NCI-H2081 (cell line): Measurements from ENCODE around the gene N4BP2L1.

Experiments
- DNase-seq, 2 experiments: peaks; one replicate each; lab custom pipeline; 2025; lab: John Stamatoyannopoulos, UW

The N4BP2L1 gene

DNA sequence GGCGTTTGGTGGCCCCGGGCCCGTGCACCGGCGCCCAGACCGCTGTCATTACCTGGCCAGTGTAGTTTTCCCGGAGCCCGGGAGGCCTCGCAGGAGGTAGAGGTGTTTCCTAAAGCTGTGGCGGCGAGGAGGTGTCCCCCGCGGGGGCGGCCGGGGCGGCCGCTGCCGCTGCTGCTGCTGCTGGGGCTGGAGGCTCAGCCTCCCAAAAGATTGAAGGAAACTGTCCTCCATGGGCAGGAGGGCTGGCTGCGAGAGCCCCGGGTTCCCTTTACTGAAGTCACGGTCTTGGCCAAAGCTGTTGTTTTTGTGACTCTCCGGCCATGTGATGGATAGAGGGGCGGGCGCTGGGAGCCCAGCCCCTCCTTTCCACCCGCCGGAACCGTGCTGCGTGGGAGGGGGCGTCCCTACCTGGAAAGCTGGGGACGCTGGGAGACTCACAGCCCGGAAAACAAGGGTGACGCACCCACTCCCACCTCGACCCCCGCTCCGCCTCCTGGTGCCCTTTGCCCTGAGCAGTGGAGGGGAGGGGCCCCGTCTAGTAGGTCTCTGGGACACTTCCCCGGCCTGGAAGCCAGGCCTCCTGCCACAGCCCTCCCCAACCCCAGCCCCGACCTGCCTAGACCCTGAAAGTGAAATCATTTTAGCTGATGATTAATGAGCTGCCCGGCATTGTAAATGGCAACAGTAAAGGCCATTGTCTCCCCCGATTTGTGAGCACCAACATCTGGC is at the start of gene N4BP2L1:
N4BP2L1 (minus strand) TSS at position 279 of the 729 bp plus-strand sequence; CDS start at position 231, 48 bp downstream.
- peak; percentile 12 to 18 for DNase-seq

- no peak for DNase-seq
These were observed 49.0 kb upstream of the N4BP2L1 start for GRCh38 chr13:32476892-32477291.

- no peak for DNase-seq
These were observed 48.2 kb upstream of the N4BP2L1 start for GRCh38 chr13:32476021-32476731.

- no peak for DNase-seq
These were observed 47.3 kb upstream of the N4BP2L1 start for GRCh38 chr13:32474999-32475792.

DNA sequence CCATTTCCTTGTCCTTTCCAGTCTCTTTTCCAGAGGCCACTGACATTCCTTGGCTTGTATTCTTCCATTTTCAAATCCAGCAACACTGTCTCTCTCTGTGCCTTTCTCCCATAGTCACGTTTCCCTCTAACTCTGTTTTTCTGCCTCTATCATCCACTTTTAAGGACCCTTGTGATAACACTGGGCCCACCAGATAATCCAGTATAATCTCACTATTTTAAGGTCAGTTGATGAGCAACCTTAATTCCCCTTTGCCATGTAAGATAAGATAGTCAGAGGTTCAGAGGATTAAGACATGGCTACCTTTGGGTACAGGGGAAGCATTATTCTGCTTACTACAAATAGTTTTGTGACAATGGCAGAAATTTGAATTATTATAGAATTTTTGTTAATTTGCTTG is 45.7 kb upstream of the N4BP2L1 start:
- DNase-seq: no peak

DNA sequence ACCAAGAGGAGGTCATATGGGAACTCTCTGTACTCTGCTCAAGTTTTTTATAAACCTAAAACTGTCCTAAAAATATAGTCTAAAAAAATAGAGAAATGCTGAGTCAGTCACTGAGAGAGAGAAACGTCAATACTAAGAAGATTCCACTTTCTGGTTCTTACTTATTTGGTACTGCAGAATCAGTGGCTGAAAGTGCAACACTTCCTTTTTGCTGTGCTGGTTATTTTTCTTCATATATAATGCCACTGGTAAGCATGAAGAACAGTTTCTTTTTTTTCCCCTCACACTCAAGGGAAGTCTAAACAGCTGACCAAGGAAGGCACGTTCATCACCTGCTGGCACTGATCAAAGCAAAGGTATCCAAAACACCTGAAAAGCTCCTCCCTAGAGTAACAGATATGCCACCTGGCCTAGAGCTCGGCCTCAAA is 44.3 kb upstream of the N4BP2L1 start:
- no peak for DNase-seq

- DNase-seq: no peak
These were observed 43.4 kb upstream of the N4BP2L1 start for GRCh38 chr13:32471187-32471922.

GRCh38 chr13:32468502-32469142 is 40.7 kb upstream of the N4BP2L1 start:
- no peak for DNase-seq

DNA sequence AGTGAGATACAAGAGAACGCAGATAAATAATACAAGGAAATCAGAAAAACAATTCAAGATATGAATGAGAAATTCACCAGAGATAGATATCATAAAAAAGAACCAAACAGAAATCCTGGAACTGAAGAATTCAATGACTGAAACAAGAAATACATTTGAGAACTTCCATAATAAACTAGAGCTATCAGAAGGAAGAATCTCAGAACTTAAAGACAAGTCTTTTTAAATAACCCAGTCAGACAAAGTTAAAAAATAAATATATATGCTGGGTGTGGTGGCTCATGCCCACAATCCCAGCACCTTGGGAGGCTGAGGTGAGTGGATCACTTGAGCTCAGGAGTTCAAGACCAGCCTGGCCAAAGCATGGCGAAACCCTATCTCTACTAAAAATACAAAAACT is 28.7 kb upstream of the N4BP2L1 start:
- DNase-seq: no peak

DNA sequence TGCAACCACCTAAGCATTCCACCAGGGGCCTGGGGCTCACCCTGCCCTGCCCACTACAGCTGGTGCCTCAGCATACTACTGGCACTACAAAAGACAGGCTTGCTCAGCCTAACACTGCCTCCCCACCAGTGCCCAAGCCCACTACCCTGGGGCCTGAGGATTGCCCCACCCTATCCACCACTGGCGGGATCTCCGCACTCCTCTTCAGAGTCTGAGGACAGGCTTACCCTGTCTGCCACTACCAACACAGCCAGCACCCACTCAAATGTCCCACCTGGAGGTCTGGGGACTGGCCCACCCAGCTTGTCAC is 27.6 kb upstream of the N4BP2L1 start:
- DNase-seq: no peak

GRCh38 chr13:32454886-32455593 is 27.1 kb upstream of the N4BP2L1 start:
- no peak for DNase-seq

DNA sequence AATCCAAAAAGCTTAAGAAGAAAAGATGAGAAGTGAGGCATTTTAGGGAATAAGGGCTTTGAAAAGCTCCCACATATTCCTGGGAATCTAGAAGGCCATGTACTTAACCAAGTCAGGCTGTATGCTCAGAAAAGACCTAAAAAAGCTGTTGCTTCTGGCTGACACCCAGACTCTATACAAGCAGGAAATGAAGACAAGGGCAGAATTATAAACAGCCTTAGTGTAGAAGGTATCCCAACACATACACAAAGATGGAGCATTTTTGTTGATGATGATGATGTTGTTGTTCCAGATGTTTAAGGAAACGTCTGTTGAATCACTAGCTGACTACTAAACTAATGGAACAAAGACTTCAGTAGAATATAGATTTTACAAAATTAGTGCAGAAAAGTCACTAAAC is 26.1 kb upstream of the N4BP2L1 start:
- DNase-seq: no peak

DNA sequence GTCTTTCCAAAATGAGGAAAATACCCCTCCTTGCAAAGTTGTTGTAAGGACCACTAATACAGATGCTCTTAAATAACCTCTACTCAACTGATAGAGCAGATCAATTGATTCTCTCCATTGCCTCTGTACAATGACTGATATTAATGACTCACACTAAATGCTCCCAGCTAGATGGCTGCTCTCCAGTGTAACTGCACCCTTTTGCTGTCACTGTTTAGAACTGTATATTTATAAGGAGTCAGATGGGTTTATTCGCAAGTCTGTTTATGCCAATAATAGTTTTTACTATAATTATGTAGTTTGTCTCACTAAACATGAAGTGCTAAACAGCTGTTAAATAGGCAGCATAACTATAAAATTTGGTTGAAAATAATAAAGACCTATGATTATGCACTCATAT is 21.0 kb upstream of the N4BP2L1 start:
- no peak for DNase-seq

DNA sequence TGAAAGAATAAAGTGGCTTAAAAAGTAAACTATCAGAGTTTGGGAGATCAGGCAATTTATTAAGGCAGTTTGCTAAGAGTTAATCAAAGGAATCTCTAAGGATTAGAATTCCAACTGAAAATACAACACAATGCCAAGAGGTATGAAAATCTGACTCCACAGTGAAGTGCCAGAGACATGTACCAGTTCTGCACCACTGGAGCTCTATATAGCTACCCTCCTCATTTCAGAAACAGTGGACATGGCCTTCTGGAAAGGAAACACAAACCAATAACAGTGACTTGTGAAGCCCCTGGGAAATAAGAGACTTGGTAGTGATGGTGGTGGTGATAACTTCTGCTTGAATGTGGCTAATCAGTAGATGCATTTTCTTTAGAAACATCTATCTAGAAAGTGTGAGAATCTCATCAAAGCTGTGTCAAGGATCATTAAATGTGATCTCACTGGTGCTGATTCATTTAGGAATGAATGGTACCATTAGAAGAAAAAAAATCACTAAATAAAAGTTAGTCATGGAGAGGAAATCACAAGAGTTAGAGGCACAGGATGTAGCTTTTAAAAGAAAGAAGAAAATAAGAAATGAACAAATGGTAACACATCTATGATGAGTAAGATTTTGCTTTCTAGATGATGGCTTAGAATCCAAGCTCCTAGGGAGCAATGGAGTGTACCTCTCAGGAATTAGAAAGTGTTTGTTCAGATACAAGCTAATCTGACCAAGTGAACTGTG is 20.1 kb upstream of the N4BP2L1 start:
- no peak for DNase-seq

GRCh38 chr13:32446773-32447465 is 19.0 kb upstream of the N4BP2L1 start:
- no peak for DNase-seq

DNA sequence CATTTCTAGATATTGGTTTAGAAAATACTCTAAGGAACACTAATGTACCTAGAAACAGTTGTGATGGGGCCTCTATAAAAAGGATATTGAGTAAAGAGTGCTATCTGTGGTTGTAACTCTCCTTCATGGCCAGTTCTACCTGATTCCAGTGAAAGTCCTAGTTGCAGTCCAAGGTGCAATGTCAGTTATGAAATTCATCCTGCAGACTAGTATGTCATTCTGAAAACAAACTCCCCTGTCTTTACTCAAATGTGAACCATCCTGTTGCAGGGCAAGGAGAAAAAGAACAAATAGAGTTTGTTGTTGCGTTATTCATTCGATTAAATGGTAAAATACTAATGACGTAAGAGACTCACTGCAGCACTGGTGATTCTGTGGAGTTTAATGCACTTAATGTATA is 18.3 kb upstream of the N4BP2L1 start:
- DNase-seq: no peak

- DNase-seq: no peak
These were observed 17.5 kb upstream of the N4BP2L1 start for GRCh38 chr13:32445461-32445860.

- no peak for DNase-seq
These were observed 15.2 kb upstream of the N4BP2L1 start for GRCh38 chr13:32443111-32443510.

DNA sequence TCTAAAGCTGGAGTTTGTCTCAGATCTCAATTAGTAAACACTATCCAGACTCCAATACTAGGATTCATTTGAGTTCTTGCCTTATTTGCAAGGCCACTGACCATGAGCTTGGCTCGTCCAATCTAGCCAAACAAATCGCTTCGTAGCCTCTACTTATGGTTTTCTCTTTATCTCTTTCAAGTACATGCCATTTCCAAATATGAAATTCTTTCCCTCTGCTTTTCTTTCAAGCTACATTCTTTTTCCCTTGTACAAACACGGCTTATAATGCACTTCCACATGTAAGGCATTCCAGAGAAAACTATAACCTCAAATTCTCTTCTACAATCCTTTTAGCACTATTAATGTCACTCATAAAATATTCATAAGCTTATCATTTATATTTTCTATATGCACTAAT is 10.9 kb upstream of the N4BP2L1 start:
- DNase-seq: no peak

GRCh38 chr13:32432856-32433255 is 4.9 kb upstream of the N4BP2L1 start:
- DNase-seq: no peak
